Tibial nerve (tissue), 4 donors: ENCODE measurements around the gene ZSWIM6. TPM values are rescaled to one million over a fixed set of nuclear protein-coding genes. Genes with fewer than 3 reads are reported as not detected.

Experiments used
- DNase-seq, 2 donors: peaks; one replicate each; pipeline ENCODE4 v3.0.0-alpha.2; 2019; ENCODE audit warnings: low spot score in 2 of 2
- H3K27ac ChIP-seq, 4 donors: fragments of 200-600 bp; sonication (generic) in 3 of 4; one replicate each; pipeline ENCODE4 v1.5.1; 2017 to 2019; ENCODE audit warnings: mild to moderate bottlenecking in 1 of 4
- H3K27me3 ChIP-seq, 2 donors: fragments of 200-600 bp; sonication (generic) in 1 of 2; one replicate each; pipeline versions ENCODE4 v1.5.1 to v1.6.0; 2017 to 2019
- H3K36me3 ChIP-seq, 3 donors: fragments of 200-600 bp; sonication (generic); one replicate each; pipeline ENCODE4 v1.5.1; 2018 to 2019
- H3K4me1 ChIP-seq, 4 donors: fragments of 200-600 bp; sonication (generic) in 3 of 4; one replicate each; pipeline ENCODE4 v1.5.1; 2017 to 2019
- H3K4me3 ChIP-seq, 4 donors: fragments of 200-600 bp; sonication (generic) in 3 of 4; one replicate each; pipeline ENCODE4 v1.5.1; 2017 to 2019; ENCODE audit warnings: mild to moderate bottlenecking in 1 of 4, moderate library complexity in 1 of 4
- H3K9me3 ChIP-seq, 4 donors: fragments of 200-600 bp; sonication (generic) in 3 of 4; one replicate each; pipeline ENCODE4 v1.5.1; 2017 to 2019
- EP300 ChIP-seq, 2 donors: sonication (generic); formaldehyde crosslinking; IDR thresholded peaks; one replicate each; pipeline ENCODE4 v1.6.1; 2017; ENCODE audit warnings: antibody characterized with exemption in 2 of 2, mild to moderate bottlenecking in 1 of 2
- POLR2A ChIP-seq, 2 donors: fragments of 450-650 bp; IDR thresholded peaks; one replicate each; pipeline ENCODE4 v1.6.1; 2017; ENCODE audit warnings: antibody characterized with exemption in 2 of 2, mild to moderate bottlenecking in 2 of 2, moderate library complexity in 2 of 2
- WGBS, 2 donors: methylation state at CpG; one replicate each; pipeline ENCODE4 v1.1.5; 2018; 5-methylcytosine and 5-hydroxymethylcytosine counted together
- total RNA-seq, 4 donors: library from RNA; depleted of rRNA; stranded (reverse); fragments of >200 nt; gene quantifications; one replicate each; pipeline ENCODE4 v1.1.0, GENCODE V29; 2016
- TF ChIP-seq, protein P1 (sequence below), 5 experiments: fragments of 200-600 bp in 3 of 5; fragments of 450-650 bp in 2 of 5; sonication (generic) in 3 of 5; IDR thresholded peaks; one replicate each; pipeline ENCODE4 v1.5.1; 2016 to 2019; ENCODE audit warnings: antibody characterized with exemption in 5 of 5, mild to moderate bottlenecking in 3 of 5, moderate library complexity in 2 of 5

ZSWIM6 gene
- total RNA-seq, 4 donors from 2014 or later, result 10.6 to 15.5 (median 13.7) TPM

DNA sequence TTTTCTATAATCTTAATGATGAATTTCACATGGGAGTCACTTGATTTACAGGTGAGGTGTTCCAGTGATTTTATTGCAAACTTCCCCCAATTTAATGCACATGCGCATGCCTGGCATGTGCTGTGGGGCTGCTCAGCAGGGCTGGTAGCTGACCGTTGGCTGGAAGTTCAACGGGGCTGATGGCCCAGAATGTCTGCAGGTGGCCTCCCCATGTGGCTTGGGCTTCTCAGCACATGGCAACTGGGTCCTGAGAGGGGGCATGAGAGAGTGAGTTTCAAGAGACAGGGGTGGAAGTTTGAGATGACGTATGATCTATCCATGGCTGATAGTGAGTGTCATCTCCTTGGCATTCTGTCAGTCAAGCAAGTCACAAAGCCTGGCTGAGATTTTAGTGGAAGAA lies 259.8 kb downstream of the ZSWIM6 start:
- Histone ChIP-seq H3K27ac (no peak overlapping the region), H3K4me1 (peaks cover 0 to 6% (median 0%) of the 10 kb centered on the region in 4 donors), H3K4me3 (no peak overlapping the region), H3K36me3 (no peaks in the 10 kb centered on the region), H3K9me3 (no peaks in the 10 kb centered on the region), H3K27me3 (no peaks in the 10 kb centered on the region)
- 95 to 97% methylated on average over 4 of the region's 4 CpGs for WGBS, 2 donors
- no peak for DNase-seq
- TF ChIP-seq, protein P1, sequence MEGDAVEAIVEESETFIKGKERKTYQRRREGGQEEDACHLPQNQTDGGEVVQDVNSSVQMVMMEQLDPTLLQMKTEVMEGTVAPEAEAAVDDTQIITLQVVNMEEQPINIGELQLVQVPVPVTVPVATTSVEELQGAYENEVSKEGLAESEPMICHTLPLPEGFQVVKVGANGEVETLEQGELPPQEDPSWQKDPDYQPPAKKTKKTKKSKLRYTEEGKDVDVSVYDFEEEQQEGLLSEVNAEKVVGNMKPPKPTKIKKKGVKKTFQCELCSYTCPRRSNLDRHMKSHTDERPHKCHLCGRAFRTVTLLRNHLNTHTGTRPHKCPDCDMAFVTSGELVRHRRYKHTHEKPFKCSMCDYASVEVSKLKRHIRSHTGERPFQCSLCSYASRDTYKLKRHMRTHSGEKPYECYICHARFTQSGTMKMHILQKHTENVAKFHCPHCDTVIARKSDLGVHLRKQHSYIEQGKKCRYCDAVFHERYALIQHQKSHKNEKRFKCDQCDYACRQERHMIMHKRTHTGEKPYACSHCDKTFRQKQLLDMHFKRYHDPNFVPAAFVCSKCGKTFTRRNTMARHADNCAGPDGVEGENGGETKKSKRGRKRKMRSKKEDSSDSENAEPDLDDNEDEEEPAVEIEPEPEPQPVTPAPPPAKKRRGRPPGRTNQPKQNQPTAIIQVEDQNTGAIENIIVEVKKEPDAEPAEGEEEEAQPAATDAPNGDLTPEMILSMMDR (IDR thresholded peaks at IDR 0.05), result no peak
- TF ChIP-seq EP300 (IDR thresholded peaks at IDR 0.05) (no peak), POLR2A (IDR thresholded peaks at IDR 0.05) (no peak)

GRCh38 chr5:61595426-61595825 lies 263.4 kb downstream of the ZSWIM6 start:
- TF ChIP-seq EP300 (IDR thresholded peaks at IDR 0.05), result no peak
- TF ChIP-seq POLR2A (IDR thresholded peaks at IDR 0.05), result no peak
- TF ChIP-seq, protein P1 (IDR thresholded peaks at IDR 0.05), result no peak
- no peak for DNase-seq
- Histone ChIP-seq H3K4me1 (peaks cover 0 to 14% (median 10%) of the 10 kb centered on the region in 4 donors), H3K36me3 (no peaks in the 10 kb centered on the region), H3K4me3 (no peak overlapping the region), H3K27ac (no peak overlapping the region), H3K9me3 (no peaks in the 10 kb centered on the region), H3K27me3 (no peaks in the 10 kb centered on the region)

Other genes with a start within 250 kb of the ZSWIM6 start
- 10 to 100 TPM; 12.0 to 16.6 (median 14.4) TPM for gene SMIM15, start 169.8 kb upstream of the ZSWIM6 start, total RNA-seq